HCT116 (cell line): ENCODE results near the gene TPT1. TPM values are rescaled to one million over a fixed set of nuclear protein-coding genes. Genes with fewer than 3 reads are reported as not detected.

Experiments
- ATAC-seq: fragments of 200-7000 bp; cut with Tn5 transposase; 2 replicates; pipeline ENCODE4 v1.9.1; 2020; ENCODE audit warnings: mild to moderate bottlenecking, moderate library complexity
- BruUV-seq: library from RNA; stranded (reverse); fragments of 400-500 nt; replicated peaks from 2 replicates; lab custom pipeline; 2021; lab: Mats Ljungman, UMichigan
- CTCF ChIA-PET: fragments of 300-600 bp; sonication (Branson Sonifier 250); formaldehyde crosslinking; loops from one replicate; lab custom pipeline; 2021; ENCODE audit warnings: antibody characterized with exemption; lab: Charles Lee
- POLR2A ChIA-PET: fragments of 300-600, 350-600 bp; sonication (Branson Sonifier 250); formaldehyde crosslinking; loops from one replicate; lab custom pipeline; 2021; ENCODE audit warnings: antibody characterized with exemption; lab: Charles Lee
- RAD21 ChIA-PET, 2 experiments: fragments of 300-600 bp; sonication (Branson Sonifier 250); formaldehyde crosslinking; loops; one replicate each; lab custom pipeline; 2023; ENCODE audit warnings: low total read pairs in 2 of 2; ENCODE audit not compliant: uncharacterized antibody in 2 of 2, unreplicated experiment in 2 of 2, low non-redundant PET in 1 of 2; lab: Charles Lee
- DNase-seq: peaks from one replicate; pipeline ENCODE4 v3.0.0-alpha.2; 2010; ENCODE audit warnings: low read depth, low spot score
- H2AFZ ChIP-seq: fragments of 200-600 bp; shearing (Covaris generic), sonication (generic); 2 replicates; pipeline ENCODE4 v1.6.1; 2017; ENCODE audit warnings: low read depth, mixed run types, mixed read lengths, antibody characterized with exemption, low read length; ENCODE audit not compliant: poor library complexity, severe bottlenecking
- H3K27ac ChIP-seq: 2 replicates; pipeline ENCODE4 v1.5.1; 2012; ENCODE audit warnings: low read depth, low read length
- H3K27me3 ChIP-seq: fragments of 200-600 bp; sonication (generic); 2 replicates; pipeline ENCODE4 v1.6.1; 2016; ENCODE audit warnings: mixed run types, low read length, mixed read lengths; ENCODE audit not compliant: insufficient read depth
- H3K36me3 ChIP-seq, 2 experiments: fragments of 200-500 bp in 1 of 2; fragments of 200-600 bp in 1 of 2; sonication (Bioruptor generic) in 1 of 2; sonication (generic) in 1 of 2; 2 replicates each; pipeline versions ENCODE4 v1.5.1 to v1.6.1; 2014 to 2016; ENCODE audit warnings: low read length in 2 of 2, inconsistent platforms in 1 of 2, mixed read lengths in 1 of 2, mixed run types in 1 of 2; ENCODE audit not compliant: insufficient read depth in 2 of 2, control insufficient read depth in 1 of 2
- H3K4me1 ChIP-seq, 2 experiments: fragments of 200-600 bp in 1 of 2; sonication (generic) in 1 of 2; 2 replicates each; pipeline versions ENCODE4 v1.5.1 to v1.6.1; 2012 to 2017; ENCODE audit warnings: low read length in 2 of 2, inconsistent platforms in 1 of 2, mild to moderate bottlenecking in 1 of 2, mixed read lengths in 1 of 2, mixed run types in 1 of 2, moderate library complexity in 1 of 2; ENCODE audit not compliant: insufficient read depth in 2 of 2, control insufficient read depth in 1 of 2
- H3K4me2 ChIP-seq: fragments of 200-600 bp; sonication (generic); 2 replicates; pipeline ENCODE4 v1.6.1; 2017; ENCODE audit warnings: mixed run types, low read length, mixed read lengths
- H3K4me3 ChIP-seq, 2 experiments: fragments of 200-600 bp in 1 of 2; sonication (generic) in 1 of 2; replicated peaks in 1 of 2; 2 replicates each; pipeline ENCODE4 v1.5.1; 2011 to 2016; ENCODE audit warnings: low read length in 2 of 2, control low read depth in 1 of 2, low read depth in 1 of 2, mild to moderate bottlenecking in 1 of 2, mixed read lengths in 1 of 2, mixed run types in 1 of 2
- H3K79me2 ChIP-seq: fragments of 200-600 bp; sonication (generic); 2 replicates; pipeline ENCODE4 v1.6.1; 2017; ENCODE audit warnings: mild to moderate bottlenecking, mixed run types, low read length, moderate library complexity, mixed read lengths; ENCODE audit not compliant: insufficient read depth
- H3K9ac ChIP-seq: fragments of 200-600 bp; sonication (generic); 2 replicates; pipeline ENCODE4 v1.6.1; 2016; ENCODE audit warnings: low read length, mixed read lengths
- H3K9me2 ChIP-seq: fragments of 200-600 bp; sonication (generic), shearing (Covaris generic); 2 replicates; pipeline ENCODE4 v1.6.1; 2017; ENCODE audit warnings: mixed run types, mild to moderate bottlenecking, moderate library complexity; ENCODE audit not compliant: insufficient read depth
- H3K9me3 ChIP-seq, 2 experiments: fragments of 200-500 bp in 1 of 2; fragments of 200-600 bp in 1 of 2; sonication (Bioruptor generic) in 1 of 2; sonication (generic) in 1 of 2; 2 replicates each; pipeline ENCODE4 v1.6.1; 2014 to 2017; ENCODE audit warnings: low read length in 2 of 2, mixed read lengths in 2 of 2, inconsistent platforms in 1 of 2, low read depth in 1 of 2, mild to moderate bottlenecking in 1 of 2, mixed run types in 1 of 2, moderate library complexity in 1 of 2; ENCODE audit not compliant: control insufficient read depth in 1 of 2, insufficient read depth in 1 of 2
- H4K20me1 ChIP-seq: fragments of 200-600 bp; sonication (generic), shearing (Covaris generic); 2 replicates; pipeline ENCODE4 v1.6.1; 2017; ENCODE audit warnings: mixed run types, mild to moderate bottlenecking, moderate library complexity; ENCODE audit not compliant: insufficient read depth
- CEBPB ChIP-seq: IDR thresholded peaks from 2 replicates; pipeline ENCODE4 v1.6.1; 2012; ENCODE audit warnings: low read depth
- CTCF ChIP-seq, 3 experiments: fragments of 200-600 bp in 1 of 3; sonication (generic) in 1 of 3; IDR thresholded peaks in 2 of 3; conservative IDR thresholded peaks in 1 of 3; 2 replicates each; pipeline ENCODE4 v1.5.1; 2012 to 2017; ENCODE audit warnings: low read depth in 2 of 3, low read length in 2 of 3, antibody characterized with exemption in 1 of 3, borderline replicate concordance in 1 of 3, control low read depth in 1 of 3, mild to moderate bottlenecking in 1 of 3, mixed read lengths in 1 of 3, mixed run types in 1 of 3, moderate library complexity in 1 of 3; ENCODE audit not compliant: insufficient read depth in 1 of 3
- EZH2 ChIP-seq: fragments of 200-600 bp; sonication (generic); IDR thresholded peaks from 2 replicates; pipeline ENCODE4 v1.6.1; 2017; ENCODE audit warnings: antibody characterized with exemption, mixed run types
- FOSL1 ChIP-seq: IDR thresholded peaks from 2 replicates; pipeline ENCODE4 v1.6.1; 2012; ENCODE audit warnings: low read depth
- REST ChIP-seq: IDR thresholded peaks from 2 replicates; pipeline ENCODE4 v1.6.1; 2012; ENCODE audit warnings: low read depth
- SRF ChIP-seq: IDR thresholded peaks from 2 replicates; pipeline ENCODE4 v1.6.1; 2012; ENCODE audit warnings: low read depth
- ZNF274 ChIP-seq: fragments of 200-500 bp; sonication (Bioruptor generic); IDR thresholded peaks from 2 replicates; pipeline ENCODE4 v1.6.1; 2014; ENCODE audit warnings: mild to moderate bottlenecking, low read depth, low read length, inconsistent platforms
- intact Hi-C: fragments of 100-400 bp; cut with micrococcal nuclease; formaldehyde crosslinking; loops from 2 replicates; pipeline ENCODE4 v1.10.0; 2022
- total RNA-seq: library from RNA; stranded (reverse); gene quantifications from one replicate; pipeline ENCODE4 v1.2.1, GENCODE V29; 2021; ENCODE audit not compliant: unreplicated experiment

Gene TPT1
- total RNA-seq, 1 experiment from 2014 or later = 2,859 TPM

- Histone ChIP-seq H3K4me1 (peaks cover 11 to 23% of the 10 kb centered on the region in 2 experiments), H3K9ac (no peak overlapping the region), H3K27ac (no peak overlapping the region), H3K9me3 (no peaks in the 10 kb centered on the region), H4K20me1 (no peaks in the 10 kb centered on the region), H2AFZ (no peak overlapping the region), H3K27me3 (no peaks in the 10 kb centered on the region), H3K79me2 (0 out of 2 replicates have a peak, but pooled peaks cover 2% of the 10 kb centered on the region), H3K4me2 (no peak overlapping the region), H3K36me3 (peaks cover 2 to 8% of the 10 kb centered on the region in 2 experiments; a peak in 2 of 4 replicates), H3K9me2 (no peaks in the 10 kb centered on the region), H3K4me3 (no peak overlapping the region)
- CTCF ChIA-PET = no interaction called here
- POLR2A ChIA-PET = interaction anchor here (2.5 kb wide), 1 partner anchor 16 kb away, joined by 12 read pairs; the partner anchor contains the start of gene TPT1
- intact Hi-C loops = no loop called here
- no peak for ATAC-seq
- RAD21 ChIA-PET = no interaction called here
- BruUV-seq = no TSS peak
- DNase-seq = no peak
- no peak for TF ChIP-seq CTCF (IDR thresholded peaks at IDR 0.05 in 2 of 3, conservative IDR thresholded peaks at IDR 0.05 in 1 of 3; ENCODE audit: borderline replicate concordance in 1 of 3, insufficient read depth in 1 of 3, low read depth in 2 of 3, low read length in 2 of 3)
- no peak for TF ChIP-seq EZH2
- TF ChIP-seq ZNF274 = no peak
- TF ChIP-seq CEBPB = no peak
- TF ChIP-seq SRF = no peak
- no peak for TF ChIP-seq FOSL1
- TF ChIP-seq REST = no peak
These were observed 16.1 kb upstream of the TPT1 start for GRCh38 chr13:45356966-45357672.
